Stimulated activated CD8-positive, alpha-beta memory T cell treated with anti-CD3 and anti-CD28 coated beads, Interleukin-12 subunit alpha, Interleukin-12 subunit beta, amount 100 ng/mL, for 24 hours (primary cell): ENCODE data around the gene HSPB1.
"Not testable (repeated sequence)": the region's sequence is repeated elsewhere in the genome, so short reads cannot be mapped to it uniquely, and the experiment has no call there.

ENCODE experiments used
- DNase-seq: peaks from one replicate; pipeline ENCODE4 v3.0.0-alpha.2; 2020; ENCODE audit errors: extremely low read depth

Gene HSPB1

DNA sequence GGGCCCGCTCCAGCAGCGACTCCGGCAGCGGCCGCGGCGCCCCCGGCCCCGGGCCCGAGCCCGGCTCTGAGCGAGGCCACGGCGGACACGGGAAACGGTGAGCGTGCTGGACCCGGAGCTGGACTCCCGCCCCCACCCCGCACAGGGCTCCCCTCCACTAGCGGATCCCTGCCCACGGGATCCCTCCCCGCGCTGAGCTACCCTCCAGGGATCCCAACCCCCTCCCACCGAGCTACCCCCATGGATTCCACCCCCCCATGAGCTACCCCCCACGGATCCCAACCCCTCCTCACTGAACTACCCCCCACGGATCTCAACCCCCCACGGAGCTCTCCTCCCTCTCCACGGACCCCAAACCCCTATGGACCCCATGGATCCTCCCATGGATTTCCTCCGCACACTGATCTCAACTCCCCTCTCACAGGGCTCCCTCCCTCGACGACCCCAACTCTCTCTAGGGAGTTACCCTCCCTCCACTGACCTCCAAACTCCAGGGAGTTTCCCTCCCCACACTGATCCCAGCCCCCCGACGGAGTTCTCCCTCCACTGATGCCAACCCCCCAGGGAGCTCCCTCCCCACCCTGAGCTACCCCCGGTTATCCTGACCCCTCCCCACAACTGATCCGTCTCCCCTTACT is 20.6 kb upstream of the HSPB1 start:
- no peak for DNase-seq

DNA sequence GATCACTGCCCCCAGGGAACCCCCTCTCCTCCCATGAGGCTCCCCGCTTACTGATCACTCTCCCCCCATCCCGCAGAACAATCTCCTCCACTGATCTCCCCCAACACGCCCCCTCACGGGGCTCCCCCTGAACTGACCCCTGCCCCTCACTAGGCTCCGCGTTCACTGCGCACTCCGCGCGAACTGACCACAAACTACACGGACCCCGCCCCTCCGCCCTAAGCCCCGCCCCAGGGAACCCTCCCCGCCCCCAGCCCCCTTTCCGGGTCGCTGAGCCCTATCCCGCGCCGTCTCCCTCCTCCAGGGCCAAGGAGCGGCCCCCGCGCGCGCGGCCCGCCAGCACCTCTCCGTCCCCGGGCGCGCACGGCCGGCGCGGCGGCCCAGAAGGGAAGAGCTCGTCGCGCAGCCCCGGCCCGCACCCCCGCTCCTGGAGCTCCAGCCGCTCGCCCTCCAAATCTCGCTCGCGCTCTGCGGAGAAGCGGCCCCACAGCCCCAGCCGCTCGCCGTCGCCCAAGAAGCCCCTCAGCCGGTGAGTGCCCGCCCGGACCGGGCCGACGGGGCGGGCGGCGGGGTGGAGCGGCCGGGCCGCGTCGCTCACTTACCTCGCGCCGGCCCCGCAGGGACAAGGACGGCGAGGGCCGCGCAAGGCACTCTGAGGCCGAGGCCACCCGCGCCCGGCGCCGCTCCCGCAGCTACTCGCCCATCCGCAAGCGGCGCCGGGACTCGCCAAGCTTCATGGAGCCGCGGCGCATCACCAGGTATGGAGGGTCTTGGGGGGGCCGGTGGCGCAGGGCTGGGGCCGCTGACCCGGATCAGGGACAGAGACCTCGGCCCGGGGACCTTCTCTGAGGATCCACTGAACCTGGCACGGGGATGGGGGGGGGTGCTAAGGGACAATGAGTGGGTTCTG is 19.9 kb upstream of the HSPB1 start:
- DNase-seq: no peak

DNA sequence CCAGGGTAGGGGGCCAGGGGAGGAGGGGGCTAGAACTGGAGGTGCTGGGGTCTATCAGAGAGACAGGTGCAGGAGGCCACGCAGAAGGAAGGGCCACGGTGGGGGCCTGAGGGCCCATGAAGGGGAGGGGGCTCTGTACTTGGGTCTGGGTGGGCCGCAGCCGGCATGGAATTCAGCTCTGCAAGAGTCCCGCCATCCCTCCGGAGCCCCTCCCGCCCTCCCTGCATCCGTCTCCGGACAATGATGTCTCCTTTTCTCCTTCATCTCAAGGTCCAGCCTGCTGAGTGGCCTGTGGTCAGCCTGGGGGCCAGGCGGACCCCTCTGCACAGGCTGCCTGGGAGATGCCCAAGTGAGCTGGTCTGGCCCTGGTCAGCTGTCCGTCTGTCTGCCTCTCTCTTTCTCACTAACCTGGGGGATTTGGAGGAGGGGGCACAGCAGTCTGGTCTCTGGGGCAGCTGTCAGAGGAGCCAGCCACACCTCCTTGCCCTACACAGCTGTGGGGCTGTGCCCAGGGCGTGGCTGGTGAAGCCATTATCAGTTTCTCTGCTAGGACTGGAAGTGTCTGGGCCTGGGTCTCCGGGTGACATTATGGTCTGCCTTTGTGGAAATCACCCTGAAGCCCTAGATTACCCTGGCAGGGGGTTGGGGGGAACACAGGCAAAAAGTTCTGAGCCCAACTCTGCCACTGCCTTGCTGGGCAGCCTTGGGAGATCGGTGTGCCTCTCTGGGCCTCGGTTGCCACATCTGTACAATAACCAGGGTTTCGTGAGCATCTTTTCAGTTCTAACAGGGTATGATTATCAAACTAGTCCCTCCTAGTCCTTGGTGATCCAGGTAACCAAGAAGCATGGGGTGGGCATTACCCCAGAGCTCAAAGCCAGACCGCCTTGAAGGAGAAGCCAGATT is 19.0 kb upstream of the HSPB1 start:
- no peak for DNase-seq

DNA sequence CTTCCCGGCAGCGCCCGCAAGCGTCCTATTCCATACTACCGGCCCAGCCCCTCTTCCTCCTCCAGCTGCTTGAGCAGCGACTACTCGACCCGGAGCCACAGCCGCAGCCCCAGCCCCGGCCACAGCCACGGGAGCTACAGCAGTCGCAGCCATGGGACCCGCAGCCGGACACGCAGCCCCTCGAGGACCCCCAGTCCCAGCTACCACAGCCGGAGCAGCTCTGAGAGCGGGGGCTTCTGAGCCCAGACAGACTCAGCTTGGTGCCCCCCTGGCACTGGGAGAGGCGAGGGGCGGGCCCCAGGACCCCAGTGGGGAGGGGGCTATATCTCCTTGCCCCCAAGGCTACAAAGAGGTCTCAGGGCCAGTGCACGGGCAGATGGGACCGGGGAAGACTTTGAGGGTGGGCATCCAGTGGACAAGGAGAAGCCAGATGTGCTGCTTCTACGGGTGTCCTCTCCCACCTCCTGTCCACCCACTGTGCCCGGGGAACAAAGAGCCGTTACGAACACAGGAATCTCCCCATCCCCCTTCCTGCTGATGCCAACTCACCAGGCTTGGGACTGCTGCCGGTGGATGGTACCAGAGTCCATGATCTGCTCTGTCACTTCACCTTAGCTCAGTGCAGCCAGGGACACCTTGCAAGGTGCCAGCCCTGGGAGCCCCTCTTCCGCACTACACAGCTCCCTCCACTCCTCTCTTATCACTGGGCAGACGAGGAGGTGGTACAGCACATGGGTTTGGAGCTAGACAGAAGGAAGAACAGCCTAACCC is 16.7 kb upstream of the HSPB1 start:
- DNase-seq: no peak

DNA sequence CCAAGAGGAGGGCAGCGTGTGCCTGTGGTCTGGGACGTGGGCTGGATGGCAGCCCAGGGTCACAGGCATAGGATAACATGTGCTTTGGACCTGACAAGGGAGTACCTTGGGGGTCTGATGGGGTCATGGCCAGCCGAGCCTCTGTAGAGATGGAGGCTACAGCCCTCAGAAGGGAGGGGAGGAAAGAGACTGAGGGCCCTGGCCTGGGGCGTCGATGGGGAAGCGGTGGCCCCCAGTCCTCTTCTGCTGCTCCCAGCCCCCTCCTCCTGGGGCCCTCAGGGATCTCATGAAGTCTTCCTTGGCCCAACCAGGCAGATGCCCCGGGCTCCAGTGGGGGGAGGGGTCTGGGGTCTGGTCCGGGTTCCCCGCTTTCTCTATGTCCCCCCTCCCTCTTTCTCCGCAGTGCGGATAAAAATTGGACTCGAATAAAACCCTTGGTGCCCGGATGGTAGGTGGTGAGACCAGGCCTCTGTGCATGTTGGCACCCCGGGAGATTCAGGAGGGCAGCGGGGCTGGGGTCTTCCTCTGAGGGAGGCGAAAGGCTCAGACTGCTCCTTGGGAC is 15.6 kb upstream of the HSPB1 start:
- DNase-seq: no peak

DNA sequence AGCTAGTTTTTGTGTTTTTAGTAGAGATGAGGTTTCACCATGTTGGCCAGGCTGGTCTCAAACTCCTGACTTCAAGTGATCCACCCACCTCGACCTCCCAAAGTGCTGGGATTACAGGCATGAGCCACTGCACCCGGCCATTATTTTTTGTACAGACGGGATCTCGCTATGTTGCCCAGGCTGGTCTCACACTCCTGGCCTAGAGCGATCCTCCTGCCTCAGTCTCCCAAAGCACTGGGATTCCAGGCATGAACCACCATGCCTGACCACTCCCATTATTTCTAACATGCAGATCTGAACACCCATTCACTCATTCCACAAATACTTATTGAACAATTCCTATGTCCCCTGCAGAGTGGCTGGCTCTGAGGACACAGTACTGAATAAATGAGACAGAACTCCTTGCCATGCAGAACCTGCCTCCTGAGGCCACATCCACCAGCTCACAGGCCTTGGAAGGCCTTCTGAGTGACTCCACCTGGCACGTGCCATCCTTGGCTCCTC is 11.6 kb upstream of the HSPB1 start:
- not testable (repeated sequence) for DNase-seq

DNA sequence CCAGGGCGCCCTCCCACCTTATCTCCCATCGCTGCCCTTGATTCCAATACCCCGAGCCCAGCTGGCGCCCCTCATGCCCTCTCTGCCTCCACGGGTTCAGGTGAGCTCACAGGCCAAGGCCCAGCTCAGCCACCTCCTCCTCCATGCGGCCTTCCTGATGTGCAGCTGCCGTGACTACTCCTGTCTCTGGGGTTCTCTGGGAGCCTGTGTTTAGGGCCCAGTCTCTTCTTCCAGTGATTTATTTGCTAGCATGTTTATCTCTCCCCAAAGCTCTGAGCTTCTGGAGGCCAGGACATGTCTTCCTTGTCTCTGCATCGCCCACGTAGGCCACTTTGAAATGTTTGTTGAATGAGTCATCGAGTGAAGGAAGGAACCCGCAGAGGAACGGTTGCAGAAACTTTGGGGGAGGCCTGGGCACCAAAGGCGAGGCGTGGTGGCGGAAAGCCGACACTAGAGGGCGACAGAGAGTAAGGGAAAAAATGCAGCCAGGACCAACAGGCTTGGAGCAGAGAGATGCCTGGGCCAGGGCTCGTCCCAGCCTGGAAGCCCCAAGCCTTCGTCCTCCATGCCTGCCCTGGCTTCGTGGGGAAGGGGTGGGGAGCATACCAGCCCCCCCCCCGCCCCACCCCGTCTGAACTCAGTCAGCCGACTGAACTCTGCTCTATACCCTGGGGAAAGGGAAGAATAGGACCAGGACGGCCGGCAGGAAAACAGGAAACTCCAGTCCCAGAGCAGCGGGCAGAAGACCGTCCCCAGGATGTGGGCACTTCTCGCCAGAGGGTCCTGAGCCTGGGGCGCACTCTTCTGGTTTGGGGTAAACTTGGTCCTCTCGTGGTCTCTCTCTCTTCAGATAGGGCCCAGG is 10.9 kb upstream of the HSPB1 start:
- DNase-seq: peak; percentile 72

DNA sequence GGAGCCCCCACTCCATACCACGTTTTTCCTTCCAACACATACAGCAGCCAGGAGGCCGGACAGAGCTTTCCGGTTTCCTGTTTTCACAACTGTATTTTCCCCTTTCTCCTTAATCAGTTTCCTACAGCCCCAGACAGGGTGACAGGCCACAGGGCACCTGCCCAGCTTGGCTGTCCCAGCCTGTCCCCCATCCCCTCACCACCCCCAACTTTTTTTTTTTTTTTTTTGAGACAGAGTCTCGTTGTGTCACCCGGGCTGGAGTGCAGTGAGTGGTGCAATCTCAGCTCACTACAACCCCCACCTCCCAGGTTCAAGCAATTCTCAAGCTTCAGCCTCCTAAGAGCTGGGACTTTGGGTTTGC is 10.3 kb upstream of the HSPB1 start:
- DNase-seq: no peak

DNA sequence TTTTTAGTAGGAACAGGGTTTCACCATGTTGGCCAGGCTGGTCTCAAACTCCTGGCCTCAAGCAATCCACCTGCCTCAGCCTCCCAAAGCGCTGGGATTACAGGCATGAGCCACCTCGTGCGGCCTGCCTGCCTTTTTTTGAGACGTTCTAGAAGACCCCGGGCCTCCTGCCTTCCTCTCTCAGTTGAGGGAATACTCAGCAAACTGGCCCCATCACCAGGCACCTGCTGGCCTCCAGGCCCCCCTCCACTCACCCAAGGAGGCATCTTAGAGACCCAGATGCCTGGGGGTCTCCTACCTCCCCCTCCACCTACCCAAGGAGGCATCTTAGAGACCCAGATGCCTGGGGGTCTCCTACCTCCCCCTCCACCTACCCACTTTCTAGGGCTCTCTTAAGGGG is 9.6 kb upstream of the HSPB1 start:
- not testable (repeated sequence) for DNase-seq

DNA sequence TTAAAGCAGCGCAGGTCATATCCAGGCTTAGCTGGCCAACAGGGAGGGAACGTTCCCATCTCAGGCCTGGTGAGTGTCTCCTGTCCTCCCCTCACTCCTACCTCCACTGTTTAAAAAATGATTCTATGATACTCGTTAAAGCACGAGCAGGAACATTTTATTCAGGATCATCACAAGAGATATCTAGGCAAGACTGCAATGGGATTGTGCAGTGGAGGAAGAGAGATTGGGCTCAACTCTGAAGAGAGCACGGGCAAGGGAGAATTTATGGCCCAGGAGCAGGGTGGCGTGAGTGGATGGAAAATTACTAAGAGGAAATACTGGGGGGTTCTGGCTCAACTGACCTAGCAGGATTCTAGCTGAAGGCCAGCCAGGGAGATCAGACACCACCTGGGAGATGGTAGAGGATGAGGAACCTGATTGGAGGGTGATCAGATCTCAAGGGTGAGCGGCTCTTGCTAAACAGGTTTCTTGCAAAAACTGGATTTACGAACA is 9.0 kb upstream of the HSPB1 start:
- no peak for DNase-seq

DNA sequence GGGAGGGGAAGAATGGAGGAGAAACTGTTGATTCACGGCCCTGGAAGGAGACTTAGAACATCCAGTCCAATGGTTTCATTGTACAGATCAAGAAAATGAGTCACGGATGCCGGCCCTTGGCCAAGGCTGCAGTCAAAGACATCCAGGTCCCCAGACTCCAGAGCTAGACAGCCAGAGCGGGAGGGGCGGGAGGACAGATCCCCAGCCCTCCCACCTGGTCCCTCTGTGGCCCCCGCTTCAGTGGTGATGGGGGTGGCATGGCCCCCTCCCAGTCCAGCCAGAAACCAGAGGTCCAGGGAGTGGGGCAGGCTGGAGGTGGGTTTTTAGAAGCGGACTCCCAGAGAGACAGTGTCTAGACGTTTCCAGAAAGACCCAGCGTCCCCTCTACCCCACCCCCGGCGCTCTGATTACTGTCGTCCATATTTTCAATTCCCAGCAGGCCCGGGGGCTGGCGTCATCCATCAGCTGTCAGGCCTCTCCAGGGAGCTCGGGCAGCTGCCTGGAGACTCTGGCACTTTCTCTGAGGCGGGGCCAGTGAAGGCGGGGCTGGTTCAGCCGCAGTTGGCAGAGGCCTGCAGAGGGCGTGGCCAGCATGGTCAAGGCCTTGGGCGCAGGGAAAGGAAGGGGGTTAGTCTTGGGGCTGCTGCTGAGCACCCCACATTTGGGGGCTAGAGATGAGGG is 8.0 kb upstream of the HSPB1 start:
- DNase-seq: no peak

DNA sequence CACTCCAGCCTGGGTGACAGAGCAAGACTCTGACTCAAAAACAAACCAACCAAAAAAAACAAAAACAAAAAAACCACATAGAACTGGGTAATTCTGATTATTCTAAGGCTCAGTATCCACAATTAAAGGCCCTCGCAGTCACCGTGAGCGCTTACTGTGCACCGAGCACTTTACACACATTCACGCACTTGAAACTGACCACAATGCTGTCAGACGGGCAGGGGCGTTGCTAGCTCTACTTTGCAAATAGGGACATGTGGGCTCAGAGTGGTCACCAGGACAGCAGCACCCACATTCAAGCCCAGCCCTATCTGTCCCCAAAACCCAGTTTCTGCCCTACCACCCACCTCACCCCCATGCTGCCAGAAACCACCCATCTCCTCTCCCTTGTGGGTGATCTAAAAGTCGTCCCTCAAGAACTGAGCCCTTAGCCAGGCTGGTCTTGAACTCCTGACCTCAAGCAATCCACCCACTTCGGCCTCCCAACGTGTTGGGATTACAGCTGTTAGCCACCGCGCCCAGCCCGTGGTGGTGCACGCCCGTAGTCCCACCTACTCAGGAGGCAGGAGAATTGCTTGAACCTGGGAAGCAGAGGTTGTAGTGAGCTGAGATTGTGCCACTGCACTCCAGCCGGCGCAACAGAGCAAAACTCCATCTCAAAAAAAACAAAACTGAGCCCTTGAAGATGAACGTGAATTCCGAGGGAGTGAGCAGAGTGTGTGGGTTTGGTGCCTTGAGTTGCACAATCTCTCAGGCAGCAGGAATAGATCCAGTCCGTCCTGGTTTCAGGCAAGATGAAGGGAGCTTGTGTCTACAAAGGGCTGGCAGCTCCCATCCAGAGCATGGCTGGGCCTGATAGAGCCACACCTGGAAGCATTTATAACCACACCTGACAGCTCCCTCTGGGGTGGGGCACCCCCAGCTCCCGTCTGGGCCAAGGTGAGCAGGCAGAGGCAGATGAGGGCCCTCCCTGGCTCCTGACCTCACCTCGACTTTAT is 5.4 kb upstream of the HSPB1 start:
- no peak for DNase-seq

DNA sequence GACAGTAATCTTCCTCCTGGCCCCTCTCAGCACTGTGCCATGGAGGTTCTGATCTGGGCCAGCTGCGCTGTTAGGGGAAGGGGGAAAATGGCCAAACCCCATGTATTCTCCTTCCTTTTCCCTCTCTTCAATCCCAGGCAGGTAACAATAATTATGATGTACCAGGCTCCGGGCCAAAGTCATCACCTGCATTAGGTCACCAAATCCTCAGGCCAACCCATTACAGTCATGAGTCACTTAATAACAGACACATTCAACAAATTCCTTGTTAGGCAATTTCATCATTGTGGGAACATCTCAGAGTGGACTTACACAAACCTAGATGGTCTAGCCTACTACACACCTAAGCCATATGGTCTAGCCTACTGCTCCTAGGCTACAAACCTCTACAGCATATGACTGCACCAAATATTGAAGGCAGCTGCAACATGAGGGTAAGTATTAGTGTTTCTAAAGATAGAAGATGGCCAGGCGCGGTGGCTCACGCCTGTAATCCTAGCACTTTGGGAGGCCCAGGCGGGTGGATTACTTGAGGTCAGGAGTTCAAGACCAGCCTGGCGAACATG is 2.2 kb upstream of the HSPB1 start:
- no peak for DNase-seq

DNA sequence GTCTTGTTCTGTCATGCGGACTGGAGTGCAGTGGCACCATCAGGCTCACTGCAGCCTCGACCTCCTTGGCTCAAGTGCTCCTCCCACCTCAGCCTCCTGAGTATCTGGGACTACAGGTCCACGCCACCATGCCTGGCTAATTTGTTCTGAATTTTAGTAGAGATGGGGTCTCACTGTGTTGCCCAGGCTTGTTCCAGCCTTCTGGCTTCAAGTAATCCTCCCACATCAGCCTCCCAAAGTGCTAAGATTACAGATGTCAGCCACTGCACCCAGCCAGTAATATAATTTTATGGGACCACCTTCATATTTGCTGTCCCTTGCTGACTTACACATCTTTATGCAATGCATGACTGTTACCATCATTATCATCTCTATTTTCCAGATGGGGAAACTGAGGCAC is 1.5 kb upstream of the HSPB1 start:
- DNase-seq: no peak

DNA sequence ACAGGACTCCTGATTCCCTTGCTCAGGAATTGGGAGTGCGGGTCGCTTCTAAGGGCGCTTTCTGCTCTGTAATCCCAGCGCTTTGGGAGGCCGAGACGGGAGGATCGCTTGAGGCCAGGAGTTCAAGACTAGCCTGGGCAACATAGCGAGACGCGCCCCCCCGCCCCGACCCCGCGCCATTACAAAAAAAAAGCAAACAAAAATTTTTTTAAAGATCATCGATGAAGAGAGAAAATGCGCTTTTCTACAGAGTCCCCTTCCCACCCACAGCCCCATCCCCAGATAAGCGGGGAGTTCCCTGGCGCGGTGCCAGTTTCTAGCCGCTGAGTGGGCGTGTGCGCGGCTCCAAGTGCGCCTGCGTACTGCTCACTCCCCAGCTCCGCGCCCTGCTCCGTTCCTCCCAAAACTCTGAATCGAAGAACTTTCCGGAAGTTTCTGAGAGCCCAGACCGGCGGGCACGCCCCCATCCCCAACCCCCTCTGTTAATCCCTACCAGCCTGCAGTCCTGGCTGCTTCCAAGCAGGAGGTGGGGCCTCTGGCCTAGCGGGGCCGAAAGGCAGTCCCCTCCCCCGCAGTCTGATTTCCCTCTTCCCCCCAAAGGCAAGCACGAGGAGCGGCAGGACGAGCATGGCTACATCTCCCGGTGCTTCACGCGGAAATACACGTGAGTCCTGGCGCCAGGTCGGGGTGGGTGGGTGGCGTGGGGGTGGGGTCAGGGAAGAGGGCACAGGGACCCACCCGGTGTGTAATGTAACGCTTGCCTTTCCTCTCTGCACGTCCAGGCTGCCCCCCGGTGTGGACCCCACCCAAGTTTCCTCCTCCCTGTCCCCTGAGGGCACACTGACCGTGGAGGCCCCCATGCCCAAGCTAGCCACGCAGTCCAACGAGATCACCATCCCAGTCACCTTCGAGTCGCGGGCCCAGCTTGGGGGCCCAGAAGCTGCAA is 1.0 kb downstream of the HSPB1 start:
- peak; percentile 47 for DNase-seq

DNA sequence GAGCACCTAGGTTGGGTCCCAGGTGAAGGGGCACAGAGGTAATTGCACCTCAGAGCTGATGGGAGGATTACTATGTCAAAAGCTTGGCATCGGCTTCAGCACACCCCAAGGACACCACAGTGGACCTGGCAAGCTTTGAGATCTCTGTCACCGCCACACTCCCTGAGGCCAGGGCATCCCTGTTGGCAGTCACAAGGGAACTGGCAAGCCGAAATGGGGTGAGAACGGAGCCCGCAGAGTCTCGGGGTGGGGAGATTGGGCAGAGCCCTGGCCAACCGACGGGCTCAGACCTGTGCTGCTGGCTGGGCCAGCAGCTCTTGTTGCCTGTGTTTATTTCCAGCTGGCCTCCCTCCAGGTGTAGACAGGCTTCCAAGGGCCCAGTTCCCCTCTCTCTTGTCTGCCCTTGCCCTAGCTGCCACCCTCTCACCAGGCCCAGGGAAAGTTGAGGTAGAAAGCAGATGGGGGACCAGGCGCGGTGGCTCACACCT is 2.5 kb downstream of the HSPB1 start:
- no peak for DNase-seq
